CD4-positive, alpha-beta T cell (primary cell): ENCODE data around the gene EDNRB. TPM values are rescaled to one million over a fixed set of nuclear protein-coding genes. Genes with fewer than 3 reads are reported as not detected.

Experiments used
- ATAC-seq: fragments of 200-7000 bp; cut with Tn5 transposase; one replicate; pipeline ENCODE4 v1.10.0; 2022; ENCODE audit warnings: mild to moderate bottlenecking; ENCODE audit not compliant: poor library complexity
- CTCF ChIA-PET: fragments of 350-600 bp; sonication (Branson Sonifier 250); formaldehyde crosslinking; loops from one replicate; lab custom pipeline; 2021; ENCODE audit warnings: antibody characterized with exemption, inconsistent platforms; lab: Charles Lee
- POLR2A ChIA-PET: fragments of 350-600 bp; sonication (Branson Sonifier 250); formaldehyde crosslinking; loops from one replicate; lab custom pipeline; 2021; ENCODE audit warnings: antibody characterized with exemption, inconsistent platforms; lab: Charles Lee
- DNase-seq, 14 experiments: peaks; one replicate each; pipeline ENCODE4 v3.0.0-alpha.2; 2013 to 2020; ENCODE audit warnings: mixed read lengths in 2 of 14
- H3K27ac ChIP-seq, 2 donors: one replicate each; pipeline versions ENCODE4 v1.5.1 to v1.7.0; 2013; ENCODE audit warnings: low read length in 2 of 2, low read depth in 1 of 2, mild to moderate bottlenecking in 1 of 2
- H3K27me3 ChIP-seq, 2 experiments: 1 replicate in 1 of 2; 2 replicates in 1 of 2; pipeline versions ENCODE4 v1.6.1 to v1.7.0; 2013; ENCODE audit warnings: low read length in 2 of 2, control low read depth in 1 of 2, mild to moderate bottlenecking in 1 of 2, moderate library complexity in 1 of 2; ENCODE audit not compliant: insufficient read depth in 2 of 2, control insufficient read depth in 1 of 2
- H3K36me3 ChIP-seq: one replicate; pipeline ENCODE4 v1.6.1; 2013; ENCODE audit warnings: low read length, control low read depth; ENCODE audit not compliant: insufficient read depth
- H3K4me1 ChIP-seq: one replicate; pipeline ENCODE4 v1.6.1; 2013; ENCODE audit warnings: low read length, control low read depth; ENCODE audit not compliant: insufficient read depth
- H3K4me3 ChIP-seq: one replicate; pipeline ENCODE4 v1.5.1; 2013; ENCODE audit warnings: mild to moderate bottlenecking, low read length, moderate library complexity
- H3K9me3 ChIP-seq, 2 experiments: 1 replicate in 1 of 2; 2 replicates in 1 of 2; pipeline versions ENCODE4 v1.6.1 to v1.7.0; 2013; ENCODE audit warnings: low read length in 2 of 2, mild to moderate bottlenecking in 2 of 2, control low read depth in 1 of 2, moderate library complexity in 1 of 2; ENCODE audit not compliant: control insufficient read depth in 1 of 2, insufficient read depth in 1 of 2
- H3K27ac Mint-ChIP-seq: one replicate; pipeline ENCODE4 v1.8.0; 2020; ENCODE audit warnings: mixed read lengths
- H3K27me3 Mint-ChIP-seq: one replicate; pipeline ENCODE4 v1.8.0; 2021; ENCODE audit warnings: mixed read lengths
- H3K36me3 Mint-ChIP-seq: one replicate; pipeline ENCODE4 v1.8.0; 2021; ENCODE audit warnings: low read depth, mixed read lengths
- H3K4me1 Mint-ChIP-seq: one replicate; pipeline ENCODE4 v1.8.0; 2021; ENCODE audit warnings: low read depth, mixed read lengths
- H3K4me3 Mint-ChIP-seq: one replicate; pipeline ENCODE4 v1.8.0; 2020; ENCODE audit warnings: mild to moderate bottlenecking, mixed read lengths
- H3K9me3 Mint-ChIP-seq: one replicate; pipeline ENCODE4 v1.8.0; 2020; ENCODE audit warnings: mixed read lengths
- intact Hi-C, 2 experiments: fragments of 100-400 bp; cut with DNase I in 1 of 2; cut with micrococcal nuclease in 1 of 2; formaldehyde crosslinking; loops; one replicate each; pipeline versions ENCODE4 v1.15.1 to v1.9.0; 2023 to 2025; cut with DNase I, micrococcal nuclease
- total RNA-seq, 174 experiments: library from RNA in 2 of 174; stranded (reverse) in 2 of 174; gene quantifications; one replicate each; pipeline ENCODE4 v1.2.3 and lab custom pipeline; 2021 to 2026
- TF ChIP-seq, protein P1 (sequence below): fragments of 200-600 bp; IDR thresholded peaks from one replicate; pipeline ENCODE4 v1.8.0; 2022; ENCODE audit warnings: antibody characterized with exemption, mild to moderate bottlenecking

Gene EDNRB
- total RNA-seq, 2 experiments from 2014 or later, result not detected

DNA sequence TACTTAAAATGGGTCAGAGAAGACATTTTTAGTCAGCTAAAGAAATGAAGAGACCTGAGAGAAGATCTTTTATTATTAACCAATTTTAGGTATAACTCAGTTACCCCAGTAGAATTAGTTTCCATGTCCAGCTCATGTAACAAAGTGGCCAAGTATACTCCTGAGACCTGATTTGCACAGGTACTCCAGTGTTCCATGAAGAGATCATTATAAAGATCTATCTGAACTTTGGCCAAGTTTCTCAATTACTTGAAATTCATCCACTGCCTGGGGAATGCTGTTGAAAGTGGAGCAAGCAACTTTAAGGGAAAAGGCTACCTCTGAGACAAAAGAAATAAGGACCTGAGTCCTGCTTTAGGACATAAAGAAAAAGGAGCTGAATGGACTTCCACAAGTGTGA is 47.0 kb downstream of the EDNRB start:
- ATAC-seq (no peak), DNase-seq (no peak)
- CTCF ChIA-PET, result no interaction called here
- H3K27me3 ChIP-seq, result no peaks in the 10 kb centered on the region
- Mint-ChIP-seq H3K27me3 (no peaks in the 10 kb centered on the region), H3K9me3 (peaks cover 5% of the 10 kb centered on the region), H3K27ac (no peak overlapping the region), H3K4me3 (no peak overlapping the region), H3K36me3 (no peaks in the 10 kb centered on the region), H3K4me1 (no peaks in the 10 kb centered on the region)
- intact Hi-C loops, result no loop called here
- TF ChIP-seq, protein P1, sequence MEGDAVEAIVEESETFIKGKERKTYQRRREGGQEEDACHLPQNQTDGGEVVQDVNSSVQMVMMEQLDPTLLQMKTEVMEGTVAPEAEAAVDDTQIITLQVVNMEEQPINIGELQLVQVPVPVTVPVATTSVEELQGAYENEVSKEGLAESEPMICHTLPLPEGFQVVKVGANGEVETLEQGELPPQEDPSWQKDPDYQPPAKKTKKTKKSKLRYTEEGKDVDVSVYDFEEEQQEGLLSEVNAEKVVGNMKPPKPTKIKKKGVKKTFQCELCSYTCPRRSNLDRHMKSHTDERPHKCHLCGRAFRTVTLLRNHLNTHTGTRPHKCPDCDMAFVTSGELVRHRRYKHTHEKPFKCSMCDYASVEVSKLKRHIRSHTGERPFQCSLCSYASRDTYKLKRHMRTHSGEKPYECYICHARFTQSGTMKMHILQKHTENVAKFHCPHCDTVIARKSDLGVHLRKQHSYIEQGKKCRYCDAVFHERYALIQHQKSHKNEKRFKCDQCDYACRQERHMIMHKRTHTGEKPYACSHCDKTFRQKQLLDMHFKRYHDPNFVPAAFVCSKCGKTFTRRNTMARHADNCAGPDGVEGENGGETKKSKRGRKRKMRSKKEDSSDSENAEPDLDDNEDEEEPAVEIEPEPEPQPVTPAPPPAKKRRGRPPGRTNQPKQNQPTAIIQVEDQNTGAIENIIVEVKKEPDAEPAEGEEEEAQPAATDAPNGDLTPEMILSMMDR, result no peak
- no peak overlapping the region for H3K4me3 ChIP-seq
- H3K9me3 ChIP-seq, result peaks cover 0 to 6% of the 10 kb centered on the region in 2 experiments
- POLR2A ChIA-PET, result no interaction called here
- H3K4me1 ChIP-seq, result no peaks in the 10 kb centered on the region
- H3K36me3 ChIP-seq, result no peaks in the 10 kb centered on the region
- H3K27ac ChIP-seq, result no peak overlapping the region

DNA sequence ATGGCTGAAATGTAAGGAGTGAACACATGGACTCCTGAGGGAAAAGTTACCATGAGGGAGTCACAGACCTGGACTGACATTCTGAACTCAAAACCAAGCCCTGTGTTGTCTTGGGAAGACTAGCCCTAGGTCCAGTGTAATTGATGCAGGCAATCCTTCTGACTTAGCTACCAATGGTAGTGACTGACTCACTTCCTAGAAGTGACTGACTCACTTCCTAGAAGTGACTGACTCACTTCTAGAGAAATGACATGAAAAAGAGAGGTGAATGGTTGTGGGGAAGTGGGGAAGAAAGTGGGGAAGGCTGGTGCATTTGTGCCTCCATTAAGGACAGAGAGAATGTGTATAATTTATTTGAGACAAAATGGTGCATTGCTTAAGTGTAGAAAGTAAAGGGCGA is 49.9 kb downstream of the EDNRB start:
- H3K36me3 Mint-ChIP-seq, result no peaks in the 10 kb centered on the region
- ATAC-seq, result no peak
- no peak overlapping the region for H3K27ac Mint-ChIP-seq
- POLR2A ChIA-PET, result no interaction called here
- CTCF ChIA-PET, result no interaction called here
- Histone ChIP-seq H3K27ac (no peak overlapping the region), H3K36me3 (no peaks in the 10 kb centered on the region), H3K4me3 (no peak overlapping the region), H3K4me1 (no peaks in the 10 kb centered on the region), H3K9me3 (peaks cover 0 to 6% of the 10 kb centered on the region in 2 experiments), H3K27me3 (no peaks in the 10 kb centered on the region)
- H3K4me3 Mint-ChIP-seq, result no peak overlapping the region
- H3K9me3 Mint-ChIP-seq, result peaks cover 5% of the 10 kb centered on the region
- intact Hi-C loops, result no loop called here
- TF ChIP-seq, protein P1, result no peak
- H3K4me1 Mint-ChIP-seq, result no peaks in the 10 kb centered on the region
- H3K27me3 Mint-ChIP-seq, result peaks cover 7% of the 10 kb centered on the region
- no peak for DNase-seq

DNA sequence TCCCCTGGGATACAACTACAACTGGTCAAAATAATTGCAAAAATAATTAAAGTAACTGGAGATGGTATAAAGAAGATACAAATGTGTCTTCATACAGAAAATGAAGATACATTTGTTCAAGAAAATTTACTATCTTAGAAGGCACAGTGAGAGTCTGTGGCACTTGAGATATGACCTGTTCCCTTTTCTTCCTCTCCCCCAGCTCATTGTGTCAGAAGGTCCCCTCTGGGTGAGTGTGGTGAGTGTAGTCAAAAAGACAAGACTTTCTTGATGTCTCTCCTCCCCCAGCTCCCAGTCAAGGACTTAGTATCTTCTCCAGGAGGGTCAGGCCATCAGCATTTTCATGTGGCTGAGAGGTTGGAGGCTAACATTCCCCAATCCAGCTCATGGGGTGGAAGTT is 51.7 kb downstream of the EDNRB start:
- no peaks in the 10 kb centered on the region for H3K4me1 Mint-ChIP-seq
- H3K27me3 Mint-ChIP-seq, result peaks cover 12% of the 10 kb centered on the region
- no peaks in the 10 kb centered on the region for H3K4me1 ChIP-seq
- ATAC-seq, result no peak
- DNase-seq, result no peak
- ChIA-PET CTCF (no interaction called here), POLR2A (no interaction called here)
- H3K27me3 ChIP-seq, result no peaks in the 10 kb centered on the region
- H3K36me3 Mint-ChIP-seq, result no peaks in the 10 kb centered on the region
- H3K36me3 ChIP-seq, result no peaks in the 10 kb centered on the region
- peaks cover 0 to 6% of the 10 kb centered on the region in 2 experiments for H3K9me3 ChIP-seq
- H3K9me3 Mint-ChIP-seq, result peaks cover 5% of the 10 kb centered on the region
- H3K4me3 Mint-ChIP-seq, result no peak overlapping the region
- TF ChIP-seq, protein P1, result no peak
- no peak overlapping the region for H3K27ac Mint-ChIP-seq
- H3K27ac ChIP-seq, result no peak overlapping the region
- intact Hi-C loops, result no loop called here
- H3K4me3 ChIP-seq, result no peak overlapping the region
